Coronary artery (tissue), 2 donors: Measurements from ENCODE around the gene SLC25A47.
"Not testable (repeated sequence)": the region's sequence is repeated elsewhere in the genome, so short reads cannot be mapped to it uniquely, and the experiment has no call there.

Experiments used
- DNase-seq: peaks from one replicate; pipeline ENCODE4 v3.0.0-alpha.2; 2017; ENCODE audit warnings: low spot score
- H3K27ac ChIP-seq, 2 donors: fragments of 200-600 bp; sonication (generic); one replicate each; pipeline ENCODE4 v1.5.1; 2016 to 2019
- H3K4me3 ChIP-seq: fragments of 200-600 bp; sonication (generic); 2 replicates; pipeline ENCODE4 v1.5.1; 2016; ENCODE audit warnings: mild to moderate bottlenecking, moderate library complexity
- CTCF ChIP-seq: fragments of 200-600 bp; sonication (generic); IDR thresholded peaks from one replicate; pipeline ENCODE4 v1.5.1; 2019; ENCODE audit warnings: antibody characterized with exemption

Gene SLC25A47

GRCh38 chr14:100281286-100282082 is 41.7 kb upstream of the SLC25A47 start:
- DNase-seq, result no peak
- no peak for TF ChIP-seq CTCF
- Histone ChIP-seq H3K4me3 (no peak overlapping the region), H3K27ac (no peak overlapping the region)

- Histone ChIP-seq H3K27ac (no peak overlapping the region), H3K4me3 (no peak overlapping the region)
- no peak for DNase-seq
- TF ChIP-seq CTCF, result no peak
Measured at GRCh38 chr14:100282083-100282350, 41.1 kb upstream of the SLC25A47 start.

- DNase-seq, result no peak
- Histone ChIP-seq H3K4me3 (no peak overlapping the region), H3K27ac (no peak overlapping the region)
- TF ChIP-seq CTCF, result no peak
Measured at GRCh38 chr14:100282766-100283419, 40.2 kb upstream of the SLC25A47 start.

- not testable (repeated sequence) for H3K27ac ChIP-seq, DNase-seq
Measured at GRCh38 chr14:100283436-100283835, 39.7 kb upstream of the SLC25A47 start.

GRCh38 chr14:100283984-100284881 is 38.9 kb upstream of the SLC25A47 start:
- Histone ChIP-seq H3K27ac (peak overlapping the region; percentile 80 to 84), H3K4me3 (peak overlapping the region; percentile 78)
- no peak for DNase-seq
- no peak for TF ChIP-seq CTCF

More at GRCh38 chr14:100283436-100283835, 39.7 kb upstream of the SLC25A47 start:
- not testable (repeated sequence) for H3K4me3 ChIP-seq

- peak overlapping the region; percentile 78 for H3K4me3 ChIP-seq
- DNase-seq, result no peak
- peak; percentile 90 for TF ChIP-seq CTCF
- peak overlapping the region; percentile 80 to 84 for H3K27ac ChIP-seq
Measured at GRCh38 chr14:100285021-100285912, 37.9 kb upstream of the SLC25A47 start.
